ENCODE measurements around the gene GRK5.
A peak's percentile ranks its signal among the peaks of the same experiment; 100 is the strongest.

Gene GRK5

GRCh38 chr10:119298810-119299209, 91.4 kb downstream of the GRK5 start:
- no peak for DNase-seq (ENCODE audit: low spot score)

GRCh38 chr10:119299531-119299930, 92.2 kb downstream of the GRK5 start:
- DNase-seq (ENCODE audit: low spot score) = no peak

GRCh38 chr10:119301397-119301796, 94.0 kb downstream of the GRK5 start:
- DNase-seq (ENCODE audit: low spot score) = no peak

- no peak for DNase-seq (ENCODE audit: low spot score)
Measured at GRCh38 chr10:119302172-119302571, 94.8 kb downstream of the GRK5 start.

GRCh38 chr10:119302591-119303253, 95.4 kb downstream of the GRK5 start:
- no peak for DNase-seq (ENCODE audit: low spot score)

- no peak for DNase-seq (ENCODE audit: low spot score)
Measured at GRCh38 chr10:119303886-119304285, 96.5 kb downstream of the GRK5 start.

GRCh38 chr10:119304541-119304940, 97.2 kb downstream of the GRK5 start:
- DNase-seq (ENCODE audit: low spot score) = no peak

- peak; percentile 92 for DNase-seq (ENCODE audit: low spot score)
Measured at GRCh38 chr10:119305860-119306513, 98.6 kb downstream of the GRK5 start.

GRCh38 chr10:119306514-119306951, 99.2 kb downstream of the GRK5 start:
- no peak for DNase-seq (ENCODE audit: low spot score)

- no peak for DNase-seq (ENCODE audit: low spot score)
Measured at GRCh38 chr10:119306986-119307392, 99.6 kb downstream of the GRK5 start.

GRCh38 chr10:119308089-119308488, 100.7 kb downstream of the GRK5 start:
- no peak for DNase-seq (ENCODE audit: low spot score)

- DNase-seq (ENCODE audit: low spot score) = no peak
Measured at GRCh38 chr10:119308551-119309422, 101.4 kb downstream of the GRK5 start.

GRCh38 chr10:119309423-119309770, 102.0 kb downstream of the GRK5 start:
- no peak for DNase-seq (ENCODE audit: low spot score)

GRCh38 chr10:119310806-119311205, 103.4 kb downstream of the GRK5 start:
- no peak for DNase-seq (ENCODE audit: low spot score)

GRCh38 chr10:119312241-119312640, 104.9 kb downstream of the GRK5 start:
- no peak for DNase-seq (ENCODE audit: low spot score)

- no peak for DNase-seq (ENCODE audit: low spot score)
Measured at GRCh38 chr10:119313024-119313423, 105.7 kb downstream of the GRK5 start.

GRCh38 chr10:119313644-119314043, 106.3 kb downstream of the GRK5 start:
- DNase-seq (ENCODE audit: low spot score) = no peak

- DNase-seq (ENCODE audit: low spot score) = no peak
Measured at GRCh38 chr10:119314061-119314460, 106.7 kb downstream of the GRK5 start.

GRCh38 chr10:119314486-119314885, 107.1 kb downstream of the GRK5 start:
- DNase-seq (ENCODE audit: low spot score) = no peak

GRCh38 chr10:119315128-119316001, 108.0 kb downstream of the GRK5 start:
- DNase-seq (ENCODE audit: low spot score) = peak; percentile 89

GRCh38 chr10:119316002-119316358, 108.6 kb downstream of the GRK5 start:
- no peak for DNase-seq (ENCODE audit: low spot score)

GRCh38 chr10:119316729-119317097, 109.3 kb downstream of the GRK5 start:
- peak; percentile 76 for DNase-seq (ENCODE audit: low spot score)
